NCI-H2227 (cell line): ENCODE measurements around the gene KRT3.

Source experiments
- DNase-seq: peaks from one replicate; lab custom pipeline; 2025; ENCODE audit not compliant: unreplicated experiment; lab: John Stamatoyannopoulos, UW

The KRT3 gene

DNA sequence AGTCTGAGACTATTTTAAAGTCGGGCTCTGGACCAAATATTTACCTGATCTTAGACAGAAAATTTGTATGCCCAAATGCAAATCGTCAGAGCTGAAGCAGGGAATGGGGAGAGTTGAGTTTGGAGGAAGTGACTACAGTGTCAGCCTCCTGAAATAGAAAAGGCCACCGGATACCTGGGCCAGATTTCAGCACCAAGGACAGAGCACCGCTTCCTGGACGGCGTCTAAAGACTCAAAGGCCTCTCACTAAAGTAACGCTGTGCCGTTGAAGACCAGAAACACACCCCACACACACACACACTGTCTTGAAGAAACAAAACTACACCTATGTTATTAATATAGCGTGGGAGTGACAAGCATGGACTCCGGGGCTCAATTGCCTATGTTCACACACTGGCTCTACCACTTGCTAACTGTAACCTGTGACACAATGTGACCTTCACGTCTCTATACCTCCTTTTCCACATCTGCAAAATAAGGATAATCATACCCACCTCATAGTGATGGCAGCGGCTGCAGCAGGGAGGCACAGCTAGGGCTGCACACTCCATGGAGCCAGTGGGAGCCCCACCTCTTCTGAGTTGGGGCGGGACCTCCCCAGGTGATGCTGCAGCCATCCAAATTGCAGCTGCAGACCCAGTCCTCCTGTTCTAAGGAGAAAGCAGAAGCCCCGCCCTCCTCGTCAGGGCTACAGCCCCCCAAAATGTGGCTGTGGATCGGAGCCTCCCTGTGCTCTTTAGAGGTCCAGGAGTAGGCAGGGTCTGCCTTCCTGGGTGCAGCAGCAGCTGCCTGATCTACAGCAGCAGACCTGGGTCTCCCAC lies 54.3 kb downstream of the KRT3 start:
- no peak for DNase-seq

DNA sequence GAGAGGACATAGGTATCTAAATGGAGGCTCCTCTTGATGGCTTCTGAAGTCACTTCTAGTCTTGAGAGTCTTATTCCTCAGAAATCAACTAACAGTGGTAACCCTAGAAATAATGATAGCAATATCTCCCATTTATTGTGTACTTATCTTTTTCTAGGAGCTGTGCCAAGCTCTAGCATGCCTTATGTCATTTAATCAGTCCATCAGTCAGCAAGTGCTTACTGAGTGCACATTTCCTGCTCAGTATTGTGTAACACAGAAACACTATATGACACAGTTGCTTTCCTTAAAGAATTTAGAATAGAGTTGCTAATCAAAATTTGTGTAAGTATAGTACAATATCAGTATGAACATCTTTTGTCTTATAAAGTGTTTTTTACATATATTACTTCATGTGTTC lies 55.3 kb downstream of the KRT3 start:
- DNase-seq: no peak

GRCh38 chr12:52739963-52740362 lies 56.0 kb downstream of the KRT3 start:
- no peak for DNase-seq
